H9 (cell line): ENCODE results near the gene MGAT5. TPM values are rescaled to one million over a fixed set of nuclear protein-coding genes. Genes with fewer than 3 reads are reported as not detected.

ENCODE experiments used
- DNase-seq: peaks from one replicate; pipeline ENCODE4 v3.0.0-alpha.2; 2017
- H2AFZ ChIP-seq: one replicate; pipeline ENCODE4 v1.6.1; 2013; ENCODE audit warnings: mild to moderate bottlenecking, low read length, control low read depth, moderate library complexity
- H2AK5ac ChIP-seq: 2 replicates; pipeline ENCODE4 v1.6.1; 2013; ENCODE audit warnings: low read length, control low read depth, mixed read lengths; ENCODE audit not compliant: insufficient read length
- H2BK120ac ChIP-seq: one replicate; pipeline ENCODE4 v1.6.1; 2013; ENCODE audit warnings: low read depth, mild to moderate bottlenecking, low read length, control low read depth, inconsistent platforms; ENCODE audit not compliant: poor library complexity, severe bottlenecking
- H2BK12ac ChIP-seq: 2 replicates; pipeline ENCODE4 v1.6.1; 2013; ENCODE audit warnings: low read length, control low read depth, mixed read lengths, low read depth; ENCODE audit not compliant: insufficient read length
- H2BK15ac ChIP-seq: 2 replicates; pipeline ENCODE4 v1.6.1; 2013; ENCODE audit warnings: low read depth, low read length, control low read depth
- H2BK20ac ChIP-seq: one replicate; pipeline ENCODE4 v1.6.1; 2013; ENCODE audit warnings: low read depth, mild to moderate bottlenecking, low read length, control low read depth, inconsistent platforms; ENCODE audit not compliant: poor library complexity, severe bottlenecking
- H2BK5ac ChIP-seq: 2 replicates; pipeline ENCODE4 v1.6.1; 2013; ENCODE audit warnings: low read length, control low read depth, mixed read lengths; ENCODE audit not compliant: insufficient read length
- H3K14ac ChIP-seq: 2 replicates; pipeline ENCODE4 v1.6.1; 2013; ENCODE audit warnings: low read length, control low read depth; ENCODE audit not compliant: insufficient read depth
- H3K18ac ChIP-seq: 2 replicates; pipeline ENCODE4 v1.6.1; 2013; ENCODE audit warnings: low read depth, mild to moderate bottlenecking, mixed read lengths, low read length, control low read depth; ENCODE audit not compliant: insufficient read length
- H3K23ac ChIP-seq: 2 replicates; pipeline ENCODE4 v1.6.1; 2013; ENCODE audit warnings: low read length, control low read depth, mixed read lengths, low read depth; ENCODE audit not compliant: insufficient read length
- H3K23me2 ChIP-seq: 2 replicates; pipeline ENCODE4 v1.6.1; 2013; ENCODE audit warnings: low read depth, mild to moderate bottlenecking, mixed read lengths, low read length, control low read depth; ENCODE audit not compliant: insufficient read length, poor library complexity, severe bottlenecking
- H3K27ac ChIP-seq: 2 replicates; pipeline ENCODE4 v1.5.1; 2013; ENCODE audit warnings: low read length, control low read depth, mixed read lengths, low read depth; ENCODE audit not compliant: insufficient read length
- H3K27me3 ChIP-seq: 2 replicates; pipeline ENCODE4 v1.6.1; 2013; ENCODE audit warnings: low read length, control low read depth, inconsistent platforms; ENCODE audit not compliant: insufficient read depth
- H3K4ac ChIP-seq: 2 replicates; pipeline ENCODE4 v1.6.1; 2013; ENCODE audit warnings: low read depth, mild to moderate bottlenecking, control low read depth, inconsistent platforms, low read length, moderate library complexity
- H3K4me1 ChIP-seq: 2 replicates; pipeline ENCODE4 v1.6.1; 2013; ENCODE audit warnings: low read length, control low read depth, inconsistent platforms; ENCODE audit not compliant: insufficient read depth
- H3K4me2 ChIP-seq: 2 replicates; pipeline ENCODE4 v1.6.1; 2013; ENCODE audit warnings: low read length, control low read depth, mixed read lengths; ENCODE audit not compliant: insufficient read length, insufficient read depth
- H3K56ac ChIP-seq: 2 replicates; pipeline ENCODE4 v1.6.1; 2013; ENCODE audit warnings: low read depth, mild to moderate bottlenecking, mixed read lengths, low read length, control low read depth; ENCODE audit not compliant: insufficient read length
- H3K79me1 ChIP-seq: 2 replicates; pipeline ENCODE4 v1.6.1; 2013; ENCODE audit warnings: low read depth, mild to moderate bottlenecking, moderate library complexity, low read length, control low read depth, inconsistent platforms; ENCODE audit not compliant: insufficient read depth, poor library complexity, severe bottlenecking
- H3K79me2 ChIP-seq: 2 replicates; pipeline ENCODE4 v1.6.1; 2013; ENCODE audit warnings: low read length, control low read depth, inconsistent platforms; ENCODE audit not compliant: insufficient read depth
- H3K9ac ChIP-seq: 2 replicates; pipeline ENCODE4 v1.6.1; 2013; ENCODE audit warnings: low read length, control low read depth, mixed read lengths; ENCODE audit not compliant: insufficient read length; ENCODE audit errors: extremely low read depth
- H3K9me3 ChIP-seq: one replicate; pipeline ENCODE4 v1.6.1; 2013; ENCODE audit warnings: low read depth, low read length, inconsistent platforms; ENCODE audit not compliant: control insufficient read depth
- H3T11ph ChIP-seq: one replicate; pipeline ENCODE4 v1.6.1; 2013; ENCODE audit warnings: mild to moderate bottlenecking, low read length, control low read depth, inconsistent platforms
- H4K20me1 ChIP-seq: one replicate; pipeline ENCODE4 v1.6.1; 2013; ENCODE audit not compliant: control insufficient read depth, insufficient read length, insufficient read depth
- H4K5ac ChIP-seq: 2 replicates; pipeline ENCODE4 v1.6.1; 2013; ENCODE audit warnings: low read depth, mild to moderate bottlenecking, mixed read lengths, low read length, control low read depth; ENCODE audit not compliant: insufficient read length
- H4K8ac ChIP-seq: replicated peaks from 2 replicates; pipeline ENCODE4 v1.6.1; 2013; ENCODE audit warnings: low read length, control low read depth, mixed read lengths, low read depth; ENCODE audit not compliant: insufficient read length
- H4K91ac ChIP-seq: 2 replicates; pipeline ENCODE4 v1.6.1; 2013; ENCODE audit warnings: low read depth, mild to moderate bottlenecking, moderate library complexity, mixed read lengths, low read length, control low read depth; ENCODE audit not compliant: insufficient read length
- H3K27ac Mint-ChIP-seq, 3 experiments: 2 replicates in 2 of 3; 3 replicates in 1 of 3; pipeline ENCODE4 v1.8.0; 2020 to 2021; ENCODE audit warnings: mixed read lengths in 3 of 3, mild to moderate bottlenecking in 1 of 3, moderate library complexity in 1 of 3
- H3K27me3 Mint-ChIP-seq: 2 replicates; pipeline ENCODE4 v1.8.0; 2021; ENCODE audit warnings: low read depth, mild to moderate bottlenecking, moderate library complexity, mixed read lengths
- H3K36me3 Mint-ChIP-seq, 3 experiments: 2 replicates in 2 of 3; 3 replicates in 1 of 3; pipeline ENCODE4 v1.8.0; 2020 to 2021; ENCODE audit warnings: low read depth in 3 of 3, mixed read lengths in 3 of 3; ENCODE audit not compliant: insufficient read depth in 1 of 3
- H3K4me1 Mint-ChIP-seq, 2 experiments: 2 replicates each; pipeline ENCODE4 v1.8.0; 2020; ENCODE audit warnings: mixed read lengths in 2 of 2
- H3K4me3 Mint-ChIP-seq, 2 experiments: 2 replicates in 1 of 2; 3 replicates in 1 of 2; pipeline ENCODE4 v1.8.0; 2020 to 2021; ENCODE audit warnings: mild to moderate bottlenecking in 2 of 2, mixed read lengths in 2 of 2, moderate library complexity in 1 of 2
- H3K9me3 Mint-ChIP-seq, 2 experiments: 2 replicates in 1 of 2; 3 replicates in 1 of 2; pipeline ENCODE4 v1.8.0; 2020; ENCODE audit warnings: mild to moderate bottlenecking in 2 of 2, mixed read lengths in 2 of 2, moderate library complexity in 1 of 2
- WGBS: extraction: QIAGEN DNeasy Blood & Tissue Kit; methylation state at CpG from one replicate; pipeline ENCODE4 v1.1.7; 2013; ENCODE audit warnings: missing lambda C conversion rate, low lambda C conversion rate, mixed read lengths; ENCODE audit not compliant: insufficient read length; ENCODE audit errors: extremely low coverage; 5-methylcytosine and 5-hydroxymethylcytosine counted together
- total RNA-seq: library from RNA; stranded (reverse); gene quantifications from 2 replicates; pipeline ENCODE4 v1.2.1, GENCODE V29; 2021
- TF ChIP-seq, protein P1 (sequence below): fragments of 200-600 bp; sonication (generic); conservative IDR thresholded peaks from 3 replicates; pipeline ENCODE4 v1.8.0; 2021; ENCODE audit warnings: antibody characterized with exemption, mild to moderate bottlenecking

MGAT5 gene
- total RNA-seq, 1 experiment from 2014 or later = 25.7 TPM

- Histone ChIP-seq H3K23me2 (no peaks in the 10 kb centered on the region), H3K14ac (no peak overlapping the region), H3K9me3 (no peaks in the 10 kb centered on the region), H3T11ph (no peak overlapping the region), H3K27ac (no peak overlapping the region), H4K8ac (no peak overlapping the region), H2BK15ac (no peak overlapping the region), H3K4ac (no peak overlapping the region), H4K5ac (no peak overlapping the region), H2AFZ (no peak overlapping the region), H2BK5ac (no peak overlapping the region), H3K56ac (no peak overlapping the region), H2AK5ac (no peak overlapping the region), H4K20me1 (no peaks in the 10 kb centered on the region), H2BK120ac (no peak overlapping the region), H2BK12ac (no peak overlapping the region), H4K91ac (no peak overlapping the region), H3K79me2 (no peaks in the 10 kb centered on the region), H3K4me2 (no peak overlapping the region), H3K79me1 (peaks cover 2% of the 10 kb centered on the region), H3K4me1 (no peaks in the 10 kb centered on the region), H3K9ac (no peak overlapping the region), H2BK20ac (no peak overlapping the region), H3K27me3 (no peaks in the 10 kb centered on the region), H3K23ac (no peak overlapping the region), H3K18ac (no peak overlapping the region)
- no CpG with 5 or more reads among the region's 3 CpGs for WGBS
- Mint-ChIP-seq H3K4me3 (no peak overlapping the region), H3K27ac (no peak overlapping the region), H3K4me1 (peaks cover 13 to 18% of the 10 kb centered on the region in 2 experiments), H3K36me3 (no peaks in the 10 kb centered on the region; a peak in 3 of 7 replicates), H3K9me3 (no peaks in the 10 kb centered on the region; a peak in 2 of 5 replicates), H3K27me3 (peaks cover 22% of the 10 kb centered on the region)
- no peak for DNase-seq
- TF ChIP-seq, protein P1, sequence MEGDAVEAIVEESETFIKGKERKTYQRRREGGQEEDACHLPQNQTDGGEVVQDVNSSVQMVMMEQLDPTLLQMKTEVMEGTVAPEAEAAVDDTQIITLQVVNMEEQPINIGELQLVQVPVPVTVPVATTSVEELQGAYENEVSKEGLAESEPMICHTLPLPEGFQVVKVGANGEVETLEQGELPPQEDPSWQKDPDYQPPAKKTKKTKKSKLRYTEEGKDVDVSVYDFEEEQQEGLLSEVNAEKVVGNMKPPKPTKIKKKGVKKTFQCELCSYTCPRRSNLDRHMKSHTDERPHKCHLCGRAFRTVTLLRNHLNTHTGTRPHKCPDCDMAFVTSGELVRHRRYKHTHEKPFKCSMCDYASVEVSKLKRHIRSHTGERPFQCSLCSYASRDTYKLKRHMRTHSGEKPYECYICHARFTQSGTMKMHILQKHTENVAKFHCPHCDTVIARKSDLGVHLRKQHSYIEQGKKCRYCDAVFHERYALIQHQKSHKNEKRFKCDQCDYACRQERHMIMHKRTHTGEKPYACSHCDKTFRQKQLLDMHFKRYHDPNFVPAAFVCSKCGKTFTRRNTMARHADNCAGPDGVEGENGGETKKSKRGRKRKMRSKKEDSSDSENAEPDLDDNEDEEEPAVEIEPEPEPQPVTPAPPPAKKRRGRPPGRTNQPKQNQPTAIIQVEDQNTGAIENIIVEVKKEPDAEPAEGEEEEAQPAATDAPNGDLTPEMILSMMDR = no peak
Observed at GRCh38 chr2:134274121-134274520, 20.2 kb downstream of the MGAT5 start.
